HG03565 (cell line): Measurements from ENCODE around the gene RALGAPA2.

Source experiments
- ATAC-seq: cut with Tn5 transposase; IDR thresholded peaks from one replicate; pipeline ENCODE4 v1.9.1; 2021; ENCODE audit warnings: mild to moderate bottlenecking, moderate library complexity; ENCODE audit not compliant: unreplicated experiment

RALGAPA2 gene

DNA sequence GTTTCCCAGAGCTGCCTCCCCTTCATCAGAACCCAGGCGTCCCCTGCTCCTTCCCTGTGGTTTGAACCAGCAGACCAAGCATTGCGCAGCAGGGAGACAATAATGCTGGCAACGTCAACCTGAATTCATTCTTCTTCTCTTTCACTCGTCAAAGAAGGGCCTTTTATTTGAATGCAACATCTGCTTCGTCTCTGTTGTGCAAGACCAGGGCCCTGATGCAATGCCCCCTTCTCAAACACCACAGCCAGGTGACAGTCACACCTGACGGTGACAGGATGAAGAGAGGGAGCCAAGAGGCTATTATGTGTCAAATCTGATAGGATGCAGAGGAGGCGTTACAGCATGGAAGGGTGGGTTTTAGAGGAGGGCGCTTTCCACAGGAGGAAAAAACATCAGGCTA, 336.6 kb downstream of the RALGAPA2 start:
- no peak for ATAC-seq

DNA sequence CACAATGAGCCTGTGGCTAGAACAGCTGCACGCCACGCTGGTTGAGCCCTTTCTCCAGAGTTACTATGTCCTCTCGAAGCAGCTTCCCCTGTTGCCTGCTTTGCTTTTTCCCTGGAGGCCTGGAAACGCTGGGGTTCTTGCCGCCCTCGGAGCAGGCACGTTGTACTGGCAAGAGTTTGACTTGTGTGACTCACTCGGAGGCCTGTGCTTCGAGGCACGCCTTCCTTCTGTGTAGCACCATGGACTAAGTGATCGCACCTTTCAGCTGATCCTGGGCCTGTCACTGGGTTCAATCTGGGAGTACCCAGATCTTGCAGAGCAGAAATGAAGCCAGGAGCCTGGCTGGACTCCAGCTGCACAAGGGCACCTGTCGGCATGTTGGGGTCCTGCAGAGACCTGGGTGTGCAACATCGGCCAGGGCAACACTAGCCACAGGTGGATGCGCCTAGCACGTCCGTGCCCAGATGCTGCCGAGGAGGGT, 339.3 kb downstream of the RALGAPA2 start:
- ATAC-seq, result no peak

DNA sequence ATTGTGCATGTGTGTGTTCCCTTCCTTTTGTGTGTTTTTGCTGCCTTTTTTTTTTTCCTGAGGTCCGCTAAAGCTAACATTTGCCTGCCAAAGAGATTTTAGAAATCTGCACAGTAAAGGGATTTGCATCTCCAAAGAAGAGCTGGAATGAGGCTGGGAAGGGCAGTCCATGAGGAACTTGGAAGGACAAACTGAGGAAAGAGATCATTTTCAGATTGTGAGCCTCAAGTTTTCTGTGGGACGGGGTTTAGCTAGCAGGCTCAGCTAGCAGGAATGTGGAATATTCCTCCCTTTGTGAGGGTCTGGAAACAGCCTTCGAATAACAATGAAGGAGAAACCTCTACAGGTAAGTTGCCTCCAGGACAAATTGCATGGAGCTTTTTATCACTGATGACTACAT, 340.8 kb downstream of the RALGAPA2 start:
- ATAC-seq, result no peak

DNA sequence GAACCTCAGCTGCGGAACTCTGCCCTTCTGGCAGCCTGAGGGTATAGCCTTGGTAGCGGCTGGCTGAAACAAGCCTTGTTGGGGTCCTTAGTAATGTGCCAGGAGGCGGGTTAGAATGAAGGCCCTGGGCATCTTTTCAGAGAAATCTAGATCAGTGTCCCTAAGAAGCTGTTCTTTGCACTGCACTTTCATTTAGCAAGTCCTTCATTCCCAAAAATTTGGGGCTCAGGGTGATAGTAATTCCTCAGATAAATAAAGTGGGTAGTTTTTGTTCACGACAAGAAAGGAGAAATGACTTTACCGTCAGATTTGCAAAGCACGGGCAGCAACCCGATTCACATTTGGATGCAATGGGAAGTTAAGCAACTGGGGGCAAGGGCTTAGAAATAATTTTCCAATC, 341.4 kb downstream of the RALGAPA2 start:
- ATAC-seq, result no peak

- ATAC-seq, result no peak
These were observed 342.3 kb downstream of the RALGAPA2 start for GRCh38 chr20:20370094-20370575.

- ATAC-seq, result no peak
These were observed 343.0 kb downstream of the RALGAPA2 start for GRCh38 chr20:20369250-20370093.

DNA sequence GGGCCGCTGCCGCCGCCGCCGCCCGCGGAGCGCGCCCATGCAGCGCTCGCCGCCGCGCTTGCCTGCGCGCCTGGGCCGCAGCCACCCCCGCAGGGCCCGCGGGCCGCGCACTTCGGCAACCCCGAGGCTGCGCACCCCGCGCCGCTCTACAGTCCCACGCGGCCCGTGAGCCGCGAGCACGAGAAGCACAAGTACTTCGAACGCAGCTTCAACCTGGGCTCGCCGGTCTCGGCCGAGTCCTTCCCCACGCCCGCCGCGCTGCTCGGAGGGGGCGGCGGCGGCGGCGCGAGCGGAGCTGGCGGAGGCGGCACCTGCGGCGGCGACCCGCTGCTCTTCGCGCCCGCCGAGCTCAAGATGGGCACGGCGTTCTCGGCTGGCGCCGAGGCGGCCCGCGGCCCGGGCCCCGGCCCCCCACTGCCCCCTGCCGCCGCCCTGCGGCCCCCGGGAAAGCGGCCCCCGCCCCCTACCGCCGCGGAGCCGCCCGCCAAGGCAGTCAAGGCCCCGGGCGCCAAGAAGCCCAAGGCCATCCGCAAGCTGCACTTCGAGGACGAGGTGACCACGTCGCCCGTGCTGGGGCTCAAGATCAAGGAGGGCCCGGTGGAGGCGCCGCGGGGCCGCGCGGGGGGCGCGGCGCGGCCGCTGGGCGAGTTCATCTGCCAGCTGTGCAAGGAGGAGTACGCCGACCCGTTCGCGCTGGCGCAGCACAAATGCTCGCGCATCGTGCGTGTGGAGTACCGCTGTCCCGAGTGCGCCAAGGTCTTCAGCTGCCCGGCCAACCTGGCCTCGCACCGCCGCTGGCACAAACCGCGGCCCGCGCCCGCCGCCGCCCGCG, 343.8 kb downstream of the RALGAPA2 start:
- ATAC-seq, result no peak

DNA sequence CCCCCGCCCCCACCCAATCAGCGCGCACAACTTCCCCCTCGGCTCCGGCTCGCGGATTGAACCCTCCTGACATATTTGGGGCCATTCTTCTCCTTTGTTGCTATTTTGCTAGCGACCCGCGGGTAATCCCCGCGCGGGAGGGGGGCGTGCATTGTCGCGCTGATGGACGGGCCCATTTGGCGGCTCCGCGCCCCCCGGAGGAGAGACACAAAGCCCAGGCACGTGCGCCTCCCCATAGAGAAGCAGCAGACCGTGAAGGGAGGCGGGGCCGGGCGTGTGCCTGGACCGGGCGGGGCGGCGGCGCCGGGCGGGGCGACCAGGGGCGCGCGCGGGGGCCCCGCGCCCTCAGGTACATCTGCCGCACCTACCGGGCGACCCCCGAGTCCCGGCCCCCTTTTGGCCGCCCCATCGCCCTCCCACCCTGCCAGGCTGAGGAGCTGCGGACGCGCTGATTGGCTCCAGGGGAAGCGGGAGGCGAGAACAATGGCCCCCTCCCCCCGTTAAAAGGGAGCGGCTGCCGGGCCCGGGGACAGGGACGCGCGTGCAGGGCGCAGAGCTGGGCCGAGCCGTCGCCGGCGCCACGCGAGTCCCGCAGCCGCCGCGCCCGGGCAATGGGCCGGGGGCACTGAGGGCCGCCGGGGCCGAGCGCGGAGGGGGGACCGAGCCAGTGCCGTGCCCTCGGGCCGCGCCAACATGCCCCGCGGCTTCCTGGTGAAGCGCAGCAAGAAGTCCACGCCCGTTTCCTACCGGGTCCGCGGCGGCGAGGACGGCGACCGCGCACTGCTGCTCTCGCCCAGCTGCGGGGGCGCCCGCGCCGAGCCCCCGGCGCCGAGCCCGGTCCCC, 344.6 kb downstream of the RALGAPA2 start, which contains the start of gene INSM1:
INSM1 (plus strand) TSS at position 530 of the 843 bp plus-strand sequence; CDS start at position 694, 164 bp downstream.
- ATAC-seq, result no peak

- no peak for ATAC-seq
These were observed 345.4 kb downstream of the RALGAPA2 start for GRCh38 chr20:20366876-20367574.

DNA sequence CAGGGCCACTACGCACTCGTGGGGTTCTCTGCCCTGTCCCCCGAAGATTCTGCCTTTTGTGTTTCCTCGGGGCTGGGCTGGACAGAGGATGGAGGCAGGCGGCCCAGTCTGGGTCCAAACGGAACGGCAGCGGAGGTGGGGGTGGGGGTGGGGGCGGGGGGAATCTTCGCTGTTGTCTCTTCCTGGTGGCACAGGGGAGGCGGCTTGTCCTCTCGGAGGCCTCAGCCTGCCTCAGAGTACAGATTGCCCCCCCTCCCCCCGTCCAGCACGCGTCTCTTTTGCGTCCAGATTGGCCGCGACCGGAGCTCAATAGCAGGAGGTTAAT, 345.9 kb downstream of the RALGAPA2 start:
- no peak for ATAC-seq

DNA sequence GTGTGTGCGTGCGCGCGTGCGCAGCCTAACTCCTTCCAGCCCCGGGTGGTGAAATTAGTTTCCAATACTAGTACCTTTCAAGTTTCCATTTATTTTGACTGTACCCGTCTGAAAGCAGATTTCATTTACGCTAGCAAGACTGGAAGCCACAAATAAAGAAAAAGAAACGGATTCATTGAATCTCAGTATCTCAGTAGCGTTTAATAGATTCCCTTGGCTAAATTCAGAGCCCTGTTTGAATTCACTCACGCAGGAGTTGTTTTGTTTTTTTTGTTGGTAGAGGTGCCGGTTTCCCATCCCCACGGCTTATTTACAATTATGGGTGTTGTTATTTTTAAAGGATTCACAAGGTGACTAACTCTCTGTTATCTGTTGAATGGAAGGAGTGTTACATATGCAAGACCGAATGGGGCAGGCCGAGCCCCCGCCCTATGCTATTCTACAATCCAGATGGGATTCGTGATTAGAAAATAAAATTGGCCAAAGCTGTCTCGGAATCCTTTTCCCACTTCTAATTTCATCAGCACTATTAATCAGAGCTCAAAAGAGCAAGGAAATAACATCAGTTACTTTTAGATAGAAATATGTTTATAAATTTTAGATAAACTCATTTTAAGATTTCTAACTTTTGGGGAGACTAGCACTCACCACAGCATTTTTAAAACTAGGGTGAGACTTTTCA, 346.8 kb downstream of the RALGAPA2 start:
- ATAC-seq, result no peak

DNA sequence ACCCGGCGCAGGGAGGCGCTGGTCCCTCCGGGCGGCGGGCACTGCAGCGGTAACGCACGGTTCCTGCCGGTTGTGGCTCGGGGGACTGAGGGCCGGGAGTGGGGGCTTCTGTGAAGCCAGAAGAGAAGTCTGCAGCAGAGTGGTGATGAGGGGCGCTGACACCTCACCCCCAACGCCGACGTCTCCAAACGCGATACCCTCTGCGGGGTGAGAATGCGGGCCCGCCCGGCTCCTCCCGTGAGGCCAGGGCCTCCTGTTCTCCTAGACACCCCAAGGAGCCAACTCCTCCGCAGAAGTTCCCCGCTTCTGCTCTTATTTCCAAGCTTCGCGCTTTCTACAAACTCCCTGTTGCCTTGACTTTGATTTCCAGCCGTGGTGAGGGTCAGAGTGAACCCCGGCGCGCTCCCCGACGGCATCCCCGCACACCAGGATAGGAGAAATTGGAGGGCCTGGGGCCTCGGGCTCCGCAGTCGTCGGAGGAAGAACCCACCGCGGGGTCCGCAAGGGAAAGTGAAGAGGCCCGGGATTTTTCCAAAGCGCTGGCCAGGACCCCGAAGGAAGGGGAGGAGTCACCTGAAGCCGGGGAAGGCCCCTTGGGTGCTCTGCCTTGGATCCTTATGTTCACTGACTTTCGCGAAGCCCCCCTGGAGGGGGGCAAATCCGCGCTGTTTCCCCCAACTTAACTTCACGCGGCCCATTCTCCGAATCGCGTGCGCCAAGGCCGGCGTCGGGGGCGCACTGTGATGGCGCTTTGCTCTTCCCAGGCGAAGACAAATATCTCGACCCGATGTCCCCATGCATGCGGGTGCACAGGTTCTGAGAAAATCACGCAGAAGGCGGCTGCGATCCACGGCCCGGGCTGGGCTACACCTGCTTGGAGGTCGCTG, 347.6 kb downstream of the RALGAPA2 start:
- no peak for ATAC-seq

DNA sequence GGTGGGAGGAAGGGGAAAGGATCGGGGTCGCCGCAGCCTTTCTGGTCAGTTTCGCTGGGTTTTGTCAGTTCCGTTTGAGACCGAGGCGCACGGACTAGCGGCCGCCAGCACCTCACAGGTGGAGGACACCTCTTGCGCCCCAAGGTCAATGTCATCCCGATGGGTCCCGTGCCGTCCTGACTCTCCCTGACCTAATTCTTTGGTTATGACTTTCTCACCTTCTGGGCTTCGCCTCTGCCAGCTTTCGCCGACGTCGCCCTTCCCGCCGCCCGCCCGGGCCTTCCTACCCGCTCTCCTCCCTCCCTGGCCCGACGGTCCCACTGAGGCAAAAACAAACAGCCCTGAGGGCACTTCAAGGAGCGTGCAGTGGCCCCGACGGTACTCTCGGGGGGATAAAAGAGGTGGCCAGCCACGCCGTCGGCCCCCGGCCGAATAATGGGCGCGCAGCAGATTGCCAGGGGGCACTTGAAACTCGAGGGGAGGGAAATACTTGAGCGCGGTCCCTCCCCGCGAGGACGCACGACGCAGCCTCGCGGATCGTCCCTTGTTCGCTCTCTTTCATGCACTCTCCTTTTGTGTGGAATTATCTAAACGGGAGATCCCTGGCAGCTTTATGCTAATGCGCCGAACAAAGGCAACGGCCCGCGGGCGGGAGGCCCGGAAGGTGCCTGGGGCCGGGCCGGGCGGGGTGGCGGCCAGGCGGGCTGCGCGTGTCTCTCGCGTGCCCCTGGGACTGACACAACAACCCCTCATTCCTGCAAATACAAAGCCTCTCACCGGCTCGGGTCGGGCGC, 348.4 kb downstream of the RALGAPA2 start:
- ATAC-seq, result no peak

- ATAC-seq, result no peak
These were observed 349.0 kb downstream of the RALGAPA2 start for GRCh38 chr20:20363434-20363798.

DNA sequence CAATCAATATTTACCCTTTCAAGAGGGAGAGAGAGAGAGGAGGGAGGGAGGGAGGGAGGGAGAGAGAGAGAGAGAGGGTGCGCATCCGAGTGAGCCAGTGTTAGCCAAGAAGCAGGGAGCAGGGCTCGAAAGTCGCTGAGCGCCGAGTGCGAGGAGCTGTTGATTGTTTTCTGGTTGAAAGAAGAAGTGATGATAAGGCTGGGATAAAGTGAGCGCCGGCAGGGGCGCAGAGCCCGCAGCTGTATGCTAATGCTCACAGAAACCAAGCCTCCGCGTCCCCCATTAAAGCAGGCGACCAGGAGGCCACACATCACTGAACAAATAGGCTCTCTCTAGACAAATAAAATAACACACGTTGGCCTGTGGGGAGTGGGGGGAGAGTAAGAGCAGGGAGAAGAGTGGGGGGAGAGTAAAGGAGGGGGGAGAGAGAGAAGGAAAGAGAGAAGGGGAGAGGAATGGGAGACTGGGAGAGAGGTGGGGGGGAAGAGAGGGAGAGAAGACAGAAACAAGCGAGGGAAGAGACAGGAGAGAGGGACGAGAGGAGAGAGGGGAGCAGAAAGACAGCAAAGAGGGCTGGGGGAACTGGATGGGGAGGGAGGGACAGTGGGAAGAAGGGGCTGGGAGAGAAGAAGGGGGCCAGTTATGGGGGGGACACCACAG, 349.5 kb downstream of the RALGAPA2 start:
- ATAC-seq, result no peak

GRCh38 chr20:20360464-20360863, 352.0 kb downstream of the RALGAPA2 start:
- ATAC-seq, result no peak

DNA sequence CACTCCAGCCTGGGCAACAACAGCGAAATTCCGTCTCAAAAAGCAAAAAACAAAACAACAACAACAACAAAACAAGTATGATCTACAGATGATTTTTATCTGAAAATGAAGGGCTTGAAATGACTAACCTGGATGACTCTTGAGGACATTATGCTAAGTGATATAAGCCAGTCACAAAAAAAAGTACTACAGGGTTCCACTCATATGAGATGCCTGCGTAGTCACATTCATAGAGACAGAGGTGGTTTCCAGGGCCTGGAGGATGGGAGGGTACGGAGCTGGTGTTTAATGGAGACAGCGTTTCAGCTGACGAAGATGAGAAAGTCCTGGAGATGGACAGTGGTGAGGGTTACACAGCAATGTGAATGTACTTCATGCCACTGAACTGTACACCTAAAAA, 352.8 kb downstream of the RALGAPA2 start:
- ATAC-seq, result no peak
